SK-N-MC (cell line): Measurements from ENCODE around the gene TTC16.

Source experiments
- EZH2 ChIP-seq: fragments of 200-600 bp; sonication (generic); IDR thresholded peaks from one replicate; pipeline ENCODE4 v1.6.1; 2017; ENCODE audit warnings: antibody characterized with exemption
- FOXP2 ChIP-seq: optimal IDR thresholded peaks from 2 replicates; pipeline ENCODE3; 2011; ENCODE audit warnings: mild to moderate bottlenecking, moderate library complexity; ENCODE audit not compliant: insufficient read depth; ENCODE audit errors: extremely low read length, control extremely low read depth
- POLR2AphosphoS5 ChIP-seq: IDR thresholded peaks from 2 replicates; pipeline ENCODE4 v1.6.1; 2012; ENCODE audit warnings: mild to moderate bottlenecking, low read depth, low read length, borderline replicate concordance

DNA sequence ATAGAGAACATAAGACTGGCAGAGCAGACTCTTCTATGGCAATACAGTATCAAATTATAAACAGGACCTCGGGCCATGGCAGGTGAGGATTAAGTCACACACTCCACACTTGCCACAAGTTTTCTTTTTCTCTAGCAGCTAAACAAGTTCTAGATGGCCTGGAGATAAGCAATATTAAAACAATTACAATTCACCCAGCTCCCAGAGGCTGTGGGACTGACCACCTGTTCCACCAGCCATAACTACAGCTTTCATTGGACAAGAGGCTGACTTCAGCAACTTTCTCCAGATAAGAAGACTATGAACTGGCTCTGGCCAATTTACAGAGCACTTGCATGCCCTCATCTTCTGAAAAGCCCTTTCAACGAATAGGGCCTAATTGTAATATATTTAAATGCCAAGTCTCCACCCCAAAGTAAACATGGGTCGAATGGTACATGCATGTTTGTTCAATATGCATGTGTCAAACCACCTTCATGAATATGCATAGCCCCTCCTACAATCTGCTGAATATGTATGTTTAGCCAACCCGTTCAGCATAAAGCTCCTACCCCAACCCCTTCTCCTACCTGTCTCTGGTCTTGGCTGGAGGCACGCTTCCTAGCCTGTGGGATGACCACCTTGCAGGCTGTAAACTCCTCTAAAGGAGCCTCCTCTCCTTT, 15.2 kb upstream of the TTC16 start:
- no peak for TF ChIP-seq FOXP2
- no peak for TF ChIP-seq POLR2AphosphoS5
- TF ChIP-seq EZH2 = no peak
